Nucleus accumbens (tissue), 56 donors: ENCODE measurements around the gene ZSCAN5B.
A peak's percentile ranks its signal among the peaks of the same experiment; 100 is the strongest.

Source experiments
- DNase-seq, 56 donors: peaks; one replicate each; lab custom pipeline; 2025; lab: John Stamatoyannopoulos, UW

ZSCAN5B gene

GRCh38 chr19:56147307-56147706 lies 50.3 kb downstream of the ZSCAN5B start:
- DNase-seq = no peak

GRCh38 chr19:56146904-56147303 lies 50.7 kb downstream of the ZSCAN5B start:
- no peak for DNase-seq

- no peak for DNase-seq
These were observed 51.9 kb downstream of the ZSCAN5B start for GRCh38 chr19:56145698-56146097.

- DNase-seq = no peak
These were observed 52.8 kb downstream of the ZSCAN5B start for GRCh38 chr19:56144831-56145230.

- DNase-seq = no peak
These were observed 53.2 kb downstream of the ZSCAN5B start for GRCh38 chr19:56144376-56144775.

GRCh38 chr19:56142897-56143434 lies 54.6 kb downstream of the ZSCAN5B start:
- no peak for DNase-seq

- no peak for DNase-seq
These were observed 55.3 kb downstream of the ZSCAN5B start for GRCh38 chr19:56142087-56142787.

GRCh38 chr19:56141417-56141993 lies 56.1 kb downstream of the ZSCAN5B start:
- DNase-seq = no peak

GRCh38 chr19:56140583-56141416 lies 56.8 kb downstream of the ZSCAN5B start, which contains the start of gene ZNF444:
Gene ZNF444, plus strand, starts transcription at chr19:56141287. Its CDS starts 5,625 bp downstream, at chr19:56146912.
- DNase-seq = peak; percentile 96 to 100 (median 100)

GRCh38 chr19:56139847-56140582 lies 57.6 kb downstream of the ZSCAN5B start:
- DNase-seq = peak in 3 of 56 donors; percentile 40 to 46 (median 43)
